ENCODE measurements around the gene COLQ.

The COLQ gene

GRCh38 chr3:15501126-15501525, 20.4 kb downstream of the COLQ start:
- no peak for TF ChIP-seq CTCF (conservative IDR thresholded peaks at IDR 0.05; ENCODE audit: low read depth, low read length)
- DNase-seq (ENCODE audit: low read depth): no peak
- no peak overlapping the region for H3K4me3 ChIP-seq (ENCODE audit: low read depth, low read length)

DNA sequence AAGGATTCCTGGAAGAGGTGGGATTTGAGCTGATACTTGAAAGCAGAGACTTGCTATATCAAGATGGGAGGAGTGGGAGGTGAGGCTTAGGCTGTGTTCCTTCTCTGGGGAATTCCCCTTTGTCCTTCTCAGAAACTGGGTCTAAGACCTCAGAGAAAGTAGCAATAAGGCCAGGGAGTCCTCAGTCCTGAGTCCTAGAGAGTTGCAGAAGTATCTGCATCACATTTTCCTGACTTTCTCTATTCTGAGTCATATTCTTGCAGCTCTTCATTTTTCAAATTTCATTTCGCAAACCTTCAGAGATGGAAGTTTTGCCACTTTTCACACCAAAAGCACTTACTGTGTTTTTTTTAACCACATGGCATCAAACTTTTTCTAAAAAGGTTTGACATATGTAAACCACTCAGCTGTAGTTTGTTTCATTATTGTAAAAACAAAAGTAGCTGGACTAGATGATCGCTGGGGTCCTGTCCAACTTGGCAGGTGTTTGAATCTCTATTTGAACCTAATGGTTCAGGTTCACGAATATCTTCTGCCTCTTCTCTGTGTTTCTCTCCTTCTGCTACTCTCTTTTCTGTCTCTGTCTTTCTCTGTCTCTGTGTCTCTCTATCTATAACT, 21.3 kb downstream of the COLQ start:
- TF ChIP-seq CTCF (conservative IDR thresholded peaks at IDR 0.05; ENCODE audit: low read depth, low read length): no peak
- DNase-seq (ENCODE audit: low read depth): peak; percentile 9
- no peak overlapping the region for H3K4me3 ChIP-seq (ENCODE audit: low read depth, low read length)

- H3K4me3 ChIP-seq (ENCODE audit: low read depth, low read length): no peak overlapping the region
- no peak for DNase-seq (ENCODE audit: low read depth)
- no peak for TF ChIP-seq CTCF (conservative IDR thresholded peaks at IDR 0.05; ENCODE audit: low read depth, low read length)
These were observed 22.0 kb downstream of the COLQ start for GRCh38 chr3:15499536-15499935.

- DNase-seq (ENCODE audit: low read depth): no peak
- no peak for TF ChIP-seq CTCF (conservative IDR thresholded peaks at IDR 0.05; ENCODE audit: low read depth, low read length)
- no peak overlapping the region for H3K4me3 ChIP-seq (ENCODE audit: low read depth, low read length)
These were observed 22.9 kb downstream of the COLQ start for GRCh38 chr3:15498431-15499214.

- no peak overlapping the region for H3K4me3 ChIP-seq (ENCODE audit: low read depth, low read length)
- TF ChIP-seq CTCF (conservative IDR thresholded peaks at IDR 0.05; ENCODE audit: low read depth, low read length): no peak
- DNase-seq (ENCODE audit: low read depth): no peak
These were observed 23.5 kb downstream of the COLQ start for GRCh38 chr3:15497964-15498363.

DNA sequence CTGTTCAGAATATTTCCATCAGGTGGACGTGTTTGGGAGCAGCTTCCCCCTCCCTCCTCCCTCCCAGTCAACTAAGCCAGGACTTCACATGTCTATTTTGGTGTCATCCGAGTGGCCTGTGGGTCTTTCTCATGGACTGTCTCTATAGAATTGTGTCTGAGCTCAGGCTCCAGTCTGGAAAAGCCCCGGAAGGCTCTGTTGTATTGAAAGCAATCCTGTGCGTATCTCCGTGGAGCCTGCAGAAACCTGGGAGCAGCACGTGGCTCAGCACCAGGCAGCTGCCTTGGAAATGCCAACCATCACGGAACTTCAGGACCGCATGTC, 25.2 kb downstream of the COLQ start:
- no peak overlapping the region for H3K4me3 ChIP-seq (ENCODE audit: low read depth, low read length)
- no peak for DNase-seq (ENCODE audit: low read depth)
- TF ChIP-seq CTCF (conservative IDR thresholded peaks at IDR 0.05; ENCODE audit: low read depth, low read length): no peak
